Cardiac muscle cell (in vitro differentiated cells and primary cell): ENCODE results near the gene VWA5B1. TPM values are rescaled to one million over a fixed set of nuclear protein-coding genes. Genes with fewer than 3 reads are reported as not detected.
A peak's percentile ranks its signal among the peaks of the same experiment; 100 is the strongest.

Source experiments
- DNase-seq, 2 donors: peaks; one replicate each; pipeline versions ENCODE4 v3.0.0 to v3.0.0-alpha.2; 2010 to 2017; ENCODE audit warnings: low read depth in 1 of 2, low spot score in 1 of 2
- H3K27ac ChIP-seq: fragments of 200-600 bp; sonication (generic); 2 replicates; pipeline ENCODE4 v1.5.1; 2016
- H3K27me3 ChIP-seq: fragments of 200-600 bp; sonication (generic); 2 replicates; pipeline ENCODE4 v1.6.0; 2016; ENCODE audit warnings: control low read depth
- H3K36me3 ChIP-seq: fragments of 200-600 bp; sonication (generic); 2 replicates; pipeline ENCODE4 v1.5.1; 2016; ENCODE audit warnings: control low read depth
- H3K4me1 ChIP-seq: fragments of 200-600 bp; sonication (generic); 2 replicates; pipeline ENCODE4 v1.8.1; 2017; ENCODE audit warnings: low read depth, mild to moderate bottlenecking, mixed run types
- H3K4me3 ChIP-seq: fragments of 200-600 bp; sonication (generic); 2 replicates; pipeline ENCODE4 v1.5.1; 2016; ENCODE audit warnings: mild to moderate bottlenecking
- H3K9me3 ChIP-seq: fragments of 200-600 bp; sonication (generic); 2 replicates; pipeline ENCODE4 v1.5.1; 2017; ENCODE audit warnings: low read depth, mild to moderate bottlenecking, control low read depth
- polyA plus RNA-seq: library from polyadenylated mRNA; unstranded; fragments of >200 nt; fragmentation: Nextera tagmentation; extraction: Ambion mirVana; gene quantifications from 2 replicates; pipeline ENCODE4 v1.2.1, GENCODE V29; 2016
- total RNA-seq: library from RNA; depleted of rRNA; stranded (reverse); fragments of >200 nt; gene quantifications from 2 replicates; pipeline ENCODE4 v1.2.3, GENCODE V29; 2016
- TF ChIP-seq, protein P1 (sequence below): IDR thresholded peaks from 2 replicates; pipeline ENCODE4 v1.5.1; 2012; ENCODE audit warnings: low read depth, mild to moderate bottlenecking, low read length

VWA5B1 gene
- total and polyA plus RNA-seq, 2 experiments from 2014 or later, result 0.27 to 0.37 TPM

DNA sequence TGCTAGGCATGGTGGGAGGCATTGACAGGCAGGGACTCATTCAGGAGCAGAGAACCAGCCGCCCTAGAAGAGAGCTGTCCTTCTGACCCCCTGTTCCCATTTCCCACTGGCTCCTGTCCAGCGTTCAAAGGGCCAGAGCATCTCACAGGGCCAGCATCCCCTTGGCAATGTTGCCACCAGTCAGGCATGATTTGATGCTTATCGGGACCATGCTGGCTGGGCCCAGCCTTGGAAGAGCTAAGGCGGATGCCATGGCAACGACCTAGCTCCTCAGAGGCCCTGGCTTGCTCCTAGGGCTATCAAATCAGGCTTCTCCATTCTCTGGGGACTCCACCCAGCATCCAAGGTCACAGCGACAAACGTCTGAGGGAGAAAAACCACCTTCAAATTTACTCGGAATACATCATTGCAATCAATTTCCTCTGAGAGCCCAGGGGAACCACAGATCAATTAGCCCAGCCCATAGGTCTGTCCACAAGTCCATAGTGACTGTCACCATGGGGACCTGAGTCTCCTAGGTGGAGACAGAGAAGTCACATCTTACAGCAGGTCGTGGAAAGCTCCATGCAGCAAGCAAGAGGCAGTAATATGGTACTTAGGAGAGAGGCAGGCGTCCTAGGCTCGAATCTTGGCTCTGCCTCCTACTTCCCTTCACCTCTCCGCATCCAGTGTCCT, 14.1 kb upstream of the VWA5B1 start:
- DNase-seq, result no peak
- Histone ChIP-seq H3K9me3 (no peaks in the 10 kb centered on the region), H3K27ac (no peak overlapping the region), H3K4me3 (no peak overlapping the region), H3K4me1 (no peaks in the 10 kb centered on the region), H3K27me3 (no peaks in the 10 kb centered on the region), H3K36me3 (no peaks in the 10 kb centered on the region)
- TF ChIP-seq, protein P1, sequence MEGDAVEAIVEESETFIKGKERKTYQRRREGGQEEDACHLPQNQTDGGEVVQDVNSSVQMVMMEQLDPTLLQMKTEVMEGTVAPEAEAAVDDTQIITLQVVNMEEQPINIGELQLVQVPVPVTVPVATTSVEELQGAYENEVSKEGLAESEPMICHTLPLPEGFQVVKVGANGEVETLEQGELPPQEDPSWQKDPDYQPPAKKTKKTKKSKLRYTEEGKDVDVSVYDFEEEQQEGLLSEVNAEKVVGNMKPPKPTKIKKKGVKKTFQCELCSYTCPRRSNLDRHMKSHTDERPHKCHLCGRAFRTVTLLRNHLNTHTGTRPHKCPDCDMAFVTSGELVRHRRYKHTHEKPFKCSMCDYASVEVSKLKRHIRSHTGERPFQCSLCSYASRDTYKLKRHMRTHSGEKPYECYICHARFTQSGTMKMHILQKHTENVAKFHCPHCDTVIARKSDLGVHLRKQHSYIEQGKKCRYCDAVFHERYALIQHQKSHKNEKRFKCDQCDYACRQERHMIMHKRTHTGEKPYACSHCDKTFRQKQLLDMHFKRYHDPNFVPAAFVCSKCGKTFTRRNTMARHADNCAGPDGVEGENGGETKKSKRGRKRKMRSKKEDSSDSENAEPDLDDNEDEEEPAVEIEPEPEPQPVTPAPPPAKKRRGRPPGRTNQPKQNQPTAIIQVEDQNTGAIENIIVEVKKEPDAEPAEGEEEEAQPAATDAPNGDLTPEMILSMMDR, result no peak

DNA sequence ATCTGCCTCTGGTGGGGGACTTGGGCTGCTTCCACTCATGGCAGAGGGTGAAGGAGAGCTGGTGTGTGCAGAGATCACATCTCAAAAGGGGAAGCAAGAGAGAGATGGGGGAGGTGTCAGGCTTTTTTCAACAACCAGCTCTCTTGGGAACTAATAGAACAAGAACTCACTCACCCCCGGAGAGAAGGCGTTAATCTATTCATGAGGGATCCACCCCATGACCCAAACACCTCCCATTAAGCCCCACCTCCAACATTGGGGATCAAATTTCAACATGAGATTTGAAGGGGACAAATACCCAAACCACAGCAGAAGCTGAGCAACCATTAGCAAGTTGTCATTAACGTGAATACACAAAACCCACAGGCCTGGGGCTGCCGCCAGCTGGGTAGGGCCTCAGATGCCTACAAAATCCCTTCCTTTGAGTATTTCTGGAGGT, 12.0 kb upstream of the VWA5B1 start:
- H3K4me1 ChIP-seq, result no peaks in the 10 kb centered on the region
- DNase-seq, result no peak

DNA sequence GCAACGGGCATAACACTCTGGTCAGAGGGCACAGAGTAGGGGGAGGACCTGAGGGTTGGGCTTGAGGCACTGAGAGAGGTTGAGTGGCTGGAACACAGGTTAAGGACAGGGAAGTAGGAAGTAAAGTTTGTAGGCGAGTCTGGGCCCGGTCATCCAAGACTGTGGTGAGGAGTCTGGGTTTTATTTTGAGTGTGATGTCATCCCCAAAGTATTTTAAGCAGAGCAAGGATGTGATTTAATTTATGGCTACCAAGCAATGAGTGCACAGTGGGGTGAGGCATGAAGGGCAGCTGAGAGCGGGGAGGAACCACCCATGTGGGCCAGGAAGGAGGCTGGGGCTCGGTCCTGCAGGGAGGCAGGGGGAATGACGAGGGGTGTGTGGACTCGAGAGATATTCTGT, 11.2 kb upstream of the VWA5B1 start:
- H3K27ac ChIP-seq, result no peak overlapping the region
- H3K36me3 ChIP-seq, result no peaks in the 10 kb centered on the region
- no peaks in the 10 kb centered on the region for H3K9me3 ChIP-seq
- no peak overlapping the region for H3K4me3 ChIP-seq
- no peaks in the 10 kb centered on the region for H3K27me3 ChIP-seq
- H3K4me1 ChIP-seq, result no peaks in the 10 kb centered on the region
- TF ChIP-seq, protein P1, result no peak
- DNase-seq, result peak in 1 of 2 donors; percentile 22

More for the DNA sequence above, 12.0 kb upstream of the VWA5B1 start:
- H3K9me3 ChIP-seq, result no peaks in the 10 kb centered on the region
- H3K36me3 ChIP-seq, result no peaks in the 10 kb centered on the region
- H3K4me3 ChIP-seq, result no peak overlapping the region
- H3K27ac ChIP-seq, result no peak overlapping the region
- H3K27me3 ChIP-seq, result no peaks in the 10 kb centered on the region
- TF ChIP-seq, protein P1, result no peak

GRCh38 chr1:20280341-20280740, 10.3 kb upstream of the VWA5B1 start:
- Histone ChIP-seq H3K36me3 (no peaks in the 10 kb centered on the region), H3K9me3 (no peaks in the 10 kb centered on the region), H3K27ac (no peak overlapping the region), H3K4me3 (no peak overlapping the region), H3K27me3 (no peaks in the 10 kb centered on the region), H3K4me1 (no peaks in the 10 kb centered on the region)
- TF ChIP-seq, protein P1, result no peak
- DNase-seq, result no peak

GRCh38 chr1:20280906-20281305, 9.8 kb upstream of the VWA5B1 start:
- TF ChIP-seq, protein P1, result no peak
- H3K27me3 ChIP-seq, result no peaks in the 10 kb centered on the region
- no peak overlapping the region for H3K27ac ChIP-seq
- no peaks in the 10 kb centered on the region for H3K4me1 ChIP-seq
- no peak overlapping the region for H3K4me3 ChIP-seq
- no peak for DNase-seq
- no peaks in the 10 kb centered on the region for H3K36me3 ChIP-seq
- no peaks in the 10 kb centered on the region for H3K9me3 ChIP-seq
